ENCODE results near the gene ISG20L2.

ISG20L2 gene

GRCh38 chr1:156752843-156753482 is 24.4 kb upstream of the ISG20L2 start:
- DNase-seq, result peak; percentile 55

GRCh38 chr1:156751757-156752481 is 23.4 kb upstream of the ISG20L2 start:
- peak; percentile 87 for DNase-seq

GRCh38 chr1:156751451-156751756 is 22.8 kb upstream of the ISG20L2 start, which contains the start of gene HDGF:
Gene HDGF (minus strand): TSS chr1:156751675. CDS start chr1:156751429, 246 bp downstream.
- DNase-seq, result no peak

DNA sequence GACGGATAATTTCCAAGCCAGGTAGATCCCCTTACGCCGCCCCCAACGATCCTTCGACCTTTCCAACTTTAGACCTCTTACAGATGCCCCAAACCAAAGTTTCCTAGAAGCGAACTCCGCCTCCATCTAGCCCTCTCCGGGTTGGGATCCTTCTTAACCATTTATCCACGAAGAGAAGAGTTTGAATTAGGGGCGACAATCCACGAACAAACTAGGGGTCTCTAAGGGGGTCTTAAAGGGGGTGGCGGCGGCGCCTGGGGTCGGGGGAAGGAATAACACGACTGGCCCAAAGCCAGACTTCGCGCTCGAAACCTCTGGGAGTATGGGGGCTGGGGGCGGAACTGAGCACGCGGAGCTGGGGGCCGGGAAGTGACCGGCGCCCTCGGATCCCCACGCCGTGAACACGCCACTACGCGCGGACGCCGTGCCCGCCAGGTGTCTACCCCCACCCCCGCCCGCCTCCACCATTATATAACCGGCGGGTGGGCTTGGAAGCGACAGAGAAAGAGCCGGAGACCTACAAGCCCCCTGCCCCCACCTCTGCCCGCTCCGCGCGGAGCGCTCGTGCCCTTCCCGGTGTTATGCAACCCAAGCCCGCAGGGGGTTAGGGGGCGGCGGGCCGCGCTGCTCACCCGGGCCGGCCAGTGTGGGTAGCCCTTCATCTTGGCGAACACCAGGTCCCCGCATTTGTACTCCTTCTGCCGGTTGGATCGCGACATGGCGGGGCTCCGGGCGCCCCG is 22.3 kb upstream of the ISG20L2 start:
- DNase-seq, result no peak

DNA sequence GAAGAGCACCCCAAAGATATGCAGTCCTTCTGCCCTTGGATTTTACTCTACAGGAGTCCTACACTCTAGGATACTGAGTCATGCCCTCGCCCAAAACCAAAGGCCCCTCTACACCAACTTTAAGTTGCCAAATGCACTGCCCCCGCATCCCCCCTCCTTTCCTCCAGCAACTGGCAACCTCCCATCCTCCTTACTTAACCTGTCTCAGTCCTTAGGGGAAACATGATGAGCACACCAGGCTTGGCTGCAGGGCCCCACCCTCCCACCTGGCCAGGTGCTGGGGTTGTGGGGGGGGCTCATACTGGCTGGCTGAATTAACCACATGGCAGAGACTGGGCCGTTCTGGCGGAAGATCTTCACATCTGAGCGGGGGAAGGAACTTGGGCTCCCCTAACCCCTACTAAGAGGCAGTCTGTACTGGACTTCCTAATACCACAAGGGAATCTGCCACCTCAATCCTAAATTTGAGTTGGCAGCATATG is 21.7 kb upstream of the ISG20L2 start:
- DNase-seq, result no peak

DNA sequence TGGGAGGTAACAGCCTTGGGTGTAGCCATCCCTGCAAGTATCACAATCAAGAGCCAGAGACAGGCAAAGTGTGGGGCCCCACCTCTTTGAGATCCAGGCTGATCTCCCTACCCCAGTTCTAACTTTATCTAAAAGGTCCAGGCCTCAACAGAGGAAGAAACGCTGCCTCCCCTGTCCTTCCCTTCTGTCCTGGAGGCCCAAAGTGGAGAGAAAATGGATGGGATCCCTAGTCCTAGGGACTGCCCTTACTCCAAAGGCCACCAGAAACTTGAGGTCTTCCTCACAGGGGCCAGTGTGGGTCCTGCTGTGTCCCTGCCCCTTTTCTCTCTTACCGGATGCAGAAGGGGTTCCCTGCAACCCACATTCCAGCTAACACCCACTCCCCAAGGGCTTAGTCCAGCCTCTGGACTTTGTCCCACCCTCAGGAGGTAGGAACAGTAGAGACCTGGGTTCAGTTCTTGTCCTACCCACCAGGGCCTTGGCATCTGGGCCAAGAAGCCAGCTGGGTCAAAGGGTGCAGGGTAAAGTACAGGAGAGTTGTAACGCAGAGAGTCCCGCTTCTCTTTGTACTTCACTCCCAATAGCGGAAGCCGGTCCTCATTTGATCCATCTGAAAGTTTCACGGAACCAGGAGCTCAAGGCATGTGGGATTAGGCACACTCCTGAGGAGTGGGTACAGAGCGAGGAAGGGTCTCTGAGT is 21.0 kb upstream of the ISG20L2 start:
- no peak for DNase-seq

DNA sequence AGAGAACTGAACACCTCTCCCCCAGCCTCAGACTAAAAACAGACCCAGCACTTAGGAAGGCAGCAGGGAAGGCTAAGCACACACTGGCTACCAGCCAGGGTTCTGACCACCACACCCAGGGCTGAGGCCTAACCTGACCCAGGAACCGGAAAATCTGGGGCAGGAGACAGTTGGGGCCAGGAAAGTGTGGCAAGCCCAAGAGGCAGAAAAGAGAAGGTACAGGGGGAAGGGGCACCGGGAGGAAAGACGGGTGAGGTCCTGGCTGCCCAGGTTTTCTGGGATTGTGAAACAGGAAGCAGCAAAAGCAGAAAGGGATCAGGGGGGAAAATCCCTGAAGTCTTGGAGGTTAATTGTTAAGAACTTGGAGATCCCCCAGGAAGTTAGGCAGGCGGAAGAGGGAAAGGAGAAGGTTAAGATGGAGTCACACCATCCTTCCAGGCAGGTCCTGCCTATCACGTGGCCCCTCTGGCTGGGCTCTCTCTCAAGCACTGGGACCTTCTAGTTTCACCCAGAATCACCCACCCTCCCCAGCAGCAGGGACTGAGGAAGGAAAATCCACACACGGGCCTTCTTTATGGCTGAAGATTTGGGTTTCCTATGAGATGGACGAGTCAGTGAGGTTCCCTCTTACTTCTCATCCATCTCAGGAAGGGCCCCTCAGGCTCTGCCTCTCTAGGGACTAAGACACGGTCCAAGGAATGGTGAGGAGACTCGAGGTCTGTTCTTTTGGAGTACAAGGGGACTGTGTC is 20.3 kb upstream of the ISG20L2 start:
- DNase-seq, result peak; percentile 46

GRCh38 chr1:156747742-156748669 is 19.4 kb upstream of the ISG20L2 start:
- DNase-seq, result no peak

- peak; percentile 27 for DNase-seq
These were observed 18.4 kb upstream of the ISG20L2 start for GRCh38 chr1:156746728-156747631.

DNA sequence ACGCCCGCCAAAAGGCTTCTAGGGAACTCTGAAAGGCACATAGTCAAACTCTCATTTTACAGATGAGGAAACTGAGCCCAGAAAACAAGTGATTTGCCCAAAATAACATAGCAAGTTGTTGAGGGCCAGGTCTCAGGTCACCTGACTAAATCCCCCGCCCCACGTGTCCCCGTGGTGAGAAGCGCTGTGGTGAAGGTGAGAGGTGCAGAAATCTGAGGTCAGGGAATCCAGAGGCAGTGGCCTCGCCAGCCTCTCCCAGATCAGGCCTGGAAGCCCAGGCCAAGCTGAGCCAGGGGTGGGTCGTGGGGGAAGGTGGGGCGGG is 17.8 kb upstream of the ISG20L2 start:
- no peak for DNase-seq

DNA sequence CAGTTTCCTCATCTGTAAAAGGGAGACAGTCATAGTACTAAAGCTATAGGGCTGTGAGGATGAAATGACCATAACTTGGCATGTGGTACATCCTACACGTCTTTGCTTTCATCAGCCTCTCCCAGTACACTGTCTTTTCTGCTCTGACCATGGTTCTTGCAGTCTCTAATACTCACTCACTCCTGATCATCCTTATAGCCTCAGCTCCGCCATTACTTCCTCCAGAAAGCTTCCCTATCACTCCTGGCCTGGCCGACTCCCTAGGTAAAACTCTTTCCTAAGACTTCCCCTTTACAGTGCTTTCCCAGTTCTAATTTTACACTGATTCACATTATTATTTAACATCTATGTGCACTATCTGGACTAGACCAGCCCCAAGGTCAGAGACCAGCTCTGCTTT is 17.3 kb upstream of the ISG20L2 start:
- DNase-seq, result no peak

DNA sequence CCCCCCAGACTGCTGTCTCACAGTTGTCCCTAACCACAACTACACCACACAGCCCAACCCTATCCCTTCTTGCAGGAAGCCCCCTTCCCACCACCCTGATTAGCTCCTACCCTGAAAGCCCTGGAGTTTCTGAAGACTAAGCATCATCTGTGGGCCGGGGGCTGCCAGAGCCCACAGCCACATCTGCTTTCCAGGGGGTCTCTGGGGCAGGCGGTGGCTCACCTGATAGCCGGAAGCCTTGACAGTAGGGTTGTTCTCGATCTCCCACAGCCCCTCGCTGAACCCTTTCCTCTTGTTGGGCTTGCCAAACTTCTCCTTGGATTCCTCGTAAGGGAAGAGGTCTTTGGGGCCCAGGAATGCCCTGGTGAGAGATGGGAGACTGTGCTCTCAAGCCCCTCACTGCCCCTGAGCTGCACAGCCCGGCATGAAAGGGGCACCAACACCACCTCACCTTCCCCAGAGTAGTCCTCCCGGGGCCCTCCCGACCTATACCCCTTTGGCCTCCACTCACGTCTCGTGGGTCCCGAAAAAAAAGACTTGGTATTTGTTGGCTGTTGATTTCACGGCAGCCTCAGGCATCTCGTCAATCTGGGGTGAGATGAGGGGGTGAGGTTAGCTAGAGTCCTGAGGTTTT is 16.3 kb upstream of the ISG20L2 start:
- DNase-seq, result no peak

DNA sequence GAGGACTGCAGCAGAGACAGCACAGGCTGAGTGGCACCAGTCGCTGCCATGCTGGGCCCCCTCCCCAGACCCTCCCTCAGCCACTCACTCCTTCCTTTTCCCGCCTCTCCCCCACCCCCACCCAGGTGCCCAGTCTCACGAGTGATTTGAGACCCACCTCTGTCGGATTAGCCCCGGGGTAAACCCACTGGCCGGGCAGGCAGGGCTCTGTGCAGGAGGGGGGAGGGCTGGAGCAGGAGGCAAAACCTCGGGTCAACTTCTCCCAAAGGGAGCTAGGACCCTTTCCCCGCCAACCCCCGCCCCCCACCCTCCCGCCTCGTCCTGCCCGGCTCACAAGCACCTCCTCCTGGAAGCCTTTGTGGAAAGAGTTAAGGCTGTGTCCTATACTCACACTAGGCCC is 15.8 kb upstream of the ISG20L2 start:
- DNase-seq, result no peak

DNA sequence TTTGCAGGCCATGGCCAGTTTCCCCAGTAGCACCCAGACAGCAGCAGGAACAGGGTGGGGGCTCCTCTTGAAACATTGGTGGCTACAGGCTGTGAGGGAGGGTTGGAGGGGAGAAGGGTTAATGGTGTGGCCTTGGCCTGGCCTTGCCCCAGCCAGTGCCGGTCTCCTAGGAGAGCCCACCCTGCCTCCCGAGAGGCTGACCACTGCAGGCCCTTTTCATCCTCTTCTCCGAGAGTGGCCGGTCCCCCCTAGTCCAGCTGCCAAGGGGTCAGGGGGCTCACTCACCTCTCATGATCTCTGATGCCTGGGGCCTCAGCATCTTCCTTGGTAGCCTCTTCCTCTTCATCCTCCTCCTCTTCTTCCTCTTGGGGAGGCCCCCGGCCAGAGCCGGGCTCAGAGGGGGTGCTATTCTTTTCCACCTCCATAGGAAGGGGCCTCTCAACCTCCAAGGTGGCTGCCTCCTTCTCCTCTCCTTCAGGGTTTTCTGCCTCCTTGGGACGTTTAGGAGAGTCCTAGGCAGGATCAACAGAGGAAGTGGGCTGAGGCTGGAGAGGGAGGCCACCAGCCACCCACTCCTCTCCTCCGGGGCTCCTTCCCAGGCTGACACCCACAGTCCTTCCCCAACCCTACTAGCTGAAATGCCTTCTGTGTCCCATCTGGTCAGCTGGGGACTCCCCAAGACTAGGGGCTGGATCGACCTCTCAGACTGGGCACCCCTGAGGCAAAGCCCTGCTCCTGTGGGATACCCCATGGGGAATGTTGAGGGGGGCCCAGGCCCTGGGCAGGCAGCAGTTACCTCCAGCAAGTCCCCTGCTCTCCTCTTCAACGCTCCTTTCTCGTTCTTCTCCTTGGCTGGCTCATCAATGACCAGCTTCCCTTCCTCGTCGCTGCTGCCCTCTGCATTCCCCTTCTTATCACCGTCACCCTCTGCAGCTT is 15.1 kb upstream of the ISG20L2 start:
- DNase-seq, result no peak

GRCh38 chr1:156742801-156743200 is 14.2 kb upstream of the ISG20L2 start:
- DNase-seq, result no peak

DNA sequence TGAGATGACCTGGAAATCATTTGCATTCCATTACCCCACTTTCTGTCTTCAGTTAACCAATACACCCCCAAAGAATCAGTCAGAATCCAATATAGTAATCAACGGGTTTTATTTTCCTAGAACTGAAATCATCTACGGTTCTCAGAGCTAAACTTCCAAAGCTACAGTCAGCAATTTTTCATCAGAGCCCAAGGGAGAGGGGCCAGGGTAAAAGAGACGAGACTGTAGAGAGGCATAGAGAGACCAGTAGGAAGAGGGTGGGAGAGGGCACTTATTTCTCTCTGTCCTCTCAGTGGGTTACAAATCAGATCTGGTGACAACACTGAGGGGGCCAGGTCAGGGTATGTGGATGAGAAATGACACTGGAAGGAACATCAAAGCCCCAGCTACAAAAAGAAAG is 13.5 kb upstream of the ISG20L2 start:
- no peak for DNase-seq

- DNase-seq, result no peak
These were observed 13.0 kb upstream of the ISG20L2 start for GRCh38 chr1:156741481-156741983.

DNA sequence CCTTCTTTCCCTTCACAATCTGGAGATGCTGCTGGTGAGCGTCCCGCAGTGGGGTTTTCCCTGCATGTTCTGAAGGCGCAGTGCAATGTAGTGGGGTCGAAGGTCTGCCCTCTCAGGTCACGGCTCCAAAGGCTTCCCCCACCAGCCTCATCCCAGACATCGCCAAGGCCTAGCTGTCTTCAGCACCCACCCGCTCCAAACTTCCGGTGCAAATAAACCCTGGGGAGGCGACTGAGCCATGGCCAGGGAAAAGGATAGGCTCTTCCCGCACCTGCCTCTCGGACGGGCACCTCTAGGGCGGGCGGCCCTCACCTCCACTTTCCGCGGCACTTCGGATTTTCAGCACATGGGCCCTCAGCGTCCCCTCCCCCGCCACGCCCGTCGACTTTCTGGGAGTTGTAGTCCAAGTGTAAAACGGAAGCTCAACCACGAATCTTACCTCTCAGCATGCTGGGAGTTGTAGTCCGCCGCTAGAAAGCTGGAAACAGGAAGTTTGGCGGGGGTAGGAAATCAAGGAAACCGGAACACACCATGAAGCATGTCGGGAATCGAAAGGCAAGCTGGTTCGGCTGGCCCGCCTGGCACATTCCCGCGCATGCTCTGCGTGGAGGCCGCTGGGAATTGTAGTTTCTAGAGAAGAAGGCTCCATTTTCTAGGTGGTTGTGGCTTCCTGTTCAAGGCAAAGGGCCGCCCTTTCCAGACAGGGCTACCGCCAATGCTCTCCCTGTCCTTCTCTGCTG is 12.3 kb upstream of the ISG20L2 start, which contains the start of gene MRPL24:
Gene MRPL24 (minus strand): TSS at position 348 of the 740 bp plus-strand sequence. CDS start 2,384 bp downstream, outside the sequence.
- peak; percentile 100 for DNase-seq

Measured in MV-4-11 (cell line).